ENCODE data around the gene KLHDC8A. TPM values are rescaled to one million over a fixed set of nuclear protein-coding genes. Genes with fewer than 3 reads are reported as not detected.

KLHDC8A gene
- total RNA-seq, 1 donor from 2014 or later = 0.12 TPM

DNA sequence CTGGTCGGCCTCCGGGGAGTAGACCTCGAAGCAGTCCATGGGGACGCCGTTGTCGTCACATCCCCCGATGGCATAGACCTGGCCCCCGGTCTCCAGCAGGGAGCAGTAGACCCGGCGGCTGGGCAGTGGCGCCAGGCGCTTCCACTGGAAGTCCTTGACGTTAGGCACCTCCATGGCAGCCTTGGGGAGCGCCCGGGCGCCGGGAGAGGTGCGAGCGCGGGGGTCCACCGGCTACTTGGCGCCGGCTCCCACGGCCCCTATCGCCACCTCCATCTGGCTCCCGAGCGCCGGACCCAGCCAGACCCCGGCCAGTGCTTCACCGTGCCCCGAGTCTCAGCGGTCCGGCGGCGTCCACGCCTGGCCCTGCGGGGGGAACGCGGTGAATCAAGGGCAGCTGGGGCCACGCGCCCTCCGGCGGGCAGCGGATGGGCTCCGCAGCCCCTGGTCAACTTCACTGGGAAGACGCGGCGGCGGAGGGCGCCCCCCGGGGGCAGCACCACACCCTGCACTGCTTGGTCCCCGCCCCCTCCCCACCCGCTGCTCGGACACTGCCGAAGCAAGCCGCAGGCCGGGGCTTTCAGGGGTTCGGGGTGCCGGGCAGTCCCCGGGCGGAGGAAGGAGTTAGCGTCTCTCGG, 13.2 kb downstream of the KLHDC8A start:
- Mint-ChIP-seq H3K4me3 (ENCODE audit: unreplicated experiment) (peak overlapping the region; percentile 59), H3K4me1 (ENCODE audit: low read depth) (peaks cover 11% of the 10 kb centered on the region), H3K27ac (ENCODE audit: unreplicated experiment) (no peak overlapping the region), H3K9me3 (ENCODE audit: low read depth) (no peaks in the 10 kb centered on the region), H3K27me3 (ENCODE audit: low read depth) (peaks cover 10% of the 10 kb centered on the region), H3K36me3 (ENCODE audit: low read depth) (no peaks in the 10 kb centered on the region)
- DNase-seq (ENCODE audit: low spot score) = peak; percentile 92
- TF ChIP-seq, protein P1, sequence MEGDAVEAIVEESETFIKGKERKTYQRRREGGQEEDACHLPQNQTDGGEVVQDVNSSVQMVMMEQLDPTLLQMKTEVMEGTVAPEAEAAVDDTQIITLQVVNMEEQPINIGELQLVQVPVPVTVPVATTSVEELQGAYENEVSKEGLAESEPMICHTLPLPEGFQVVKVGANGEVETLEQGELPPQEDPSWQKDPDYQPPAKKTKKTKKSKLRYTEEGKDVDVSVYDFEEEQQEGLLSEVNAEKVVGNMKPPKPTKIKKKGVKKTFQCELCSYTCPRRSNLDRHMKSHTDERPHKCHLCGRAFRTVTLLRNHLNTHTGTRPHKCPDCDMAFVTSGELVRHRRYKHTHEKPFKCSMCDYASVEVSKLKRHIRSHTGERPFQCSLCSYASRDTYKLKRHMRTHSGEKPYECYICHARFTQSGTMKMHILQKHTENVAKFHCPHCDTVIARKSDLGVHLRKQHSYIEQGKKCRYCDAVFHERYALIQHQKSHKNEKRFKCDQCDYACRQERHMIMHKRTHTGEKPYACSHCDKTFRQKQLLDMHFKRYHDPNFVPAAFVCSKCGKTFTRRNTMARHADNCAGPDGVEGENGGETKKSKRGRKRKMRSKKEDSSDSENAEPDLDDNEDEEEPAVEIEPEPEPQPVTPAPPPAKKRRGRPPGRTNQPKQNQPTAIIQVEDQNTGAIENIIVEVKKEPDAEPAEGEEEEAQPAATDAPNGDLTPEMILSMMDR (IDR thresholded peaks at IDR 0.05) = peak; percentile 68

DNA sequence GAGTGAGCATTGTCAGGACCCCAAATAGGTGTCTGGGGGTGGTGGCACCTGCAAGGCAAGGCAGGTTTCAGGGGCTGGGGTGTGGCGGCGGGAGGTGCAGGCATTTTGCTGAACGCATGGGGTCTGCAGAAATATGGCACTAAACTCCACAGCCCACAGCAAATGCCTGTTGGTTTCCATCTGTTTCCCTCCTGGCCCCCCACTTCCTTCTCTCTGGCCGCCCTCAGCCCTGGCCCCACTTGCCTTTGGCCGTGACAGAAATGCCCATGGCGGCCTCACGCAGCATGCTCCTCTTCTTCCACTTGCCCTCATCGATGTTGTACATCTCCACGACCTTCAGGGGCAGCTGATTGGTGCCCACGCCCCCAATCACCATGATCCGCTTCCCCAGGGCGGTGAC, 13.7 kb downstream of the KLHDC8A start:
- no peak for DNase-seq (ENCODE audit: low spot score)
- Mint-ChIP-seq H3K4me3 (ENCODE audit: unreplicated experiment) (peak overlapping the region; percentile 29), H3K4me1 (ENCODE audit: low read depth) (peaks cover 11% of the 10 kb centered on the region), H3K27me3 (ENCODE audit: low read depth) (peaks cover 10% of the 10 kb centered on the region), H3K27ac (ENCODE audit: unreplicated experiment) (no peak overlapping the region), H3K9me3 (ENCODE audit: low read depth) (no peaks in the 10 kb centered on the region), H3K36me3 (ENCODE audit: low read depth) (no peaks in the 10 kb centered on the region)
- TF ChIP-seq, protein P1 (IDR thresholded peaks at IDR 0.05) = no peak

DNA sequence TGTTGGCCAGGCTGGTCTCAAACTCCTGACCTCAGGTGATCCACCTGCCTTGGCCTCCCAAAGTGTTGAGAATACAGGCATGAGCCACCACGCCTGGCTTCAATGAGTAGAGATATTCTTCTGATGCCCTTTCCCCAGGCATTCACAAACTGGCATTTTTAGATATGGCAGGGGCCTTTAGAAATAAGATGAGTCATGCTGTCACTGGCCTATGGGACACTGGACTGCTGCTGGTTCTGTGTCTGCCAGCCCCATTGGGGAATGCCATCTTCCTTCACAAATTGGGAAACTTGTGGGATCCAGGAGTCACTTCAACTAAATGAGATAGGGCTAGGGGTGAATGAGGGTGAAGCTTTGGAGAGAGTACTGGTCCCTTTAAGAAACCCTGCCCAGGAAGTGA, 16.0 kb downstream of the KLHDC8A start:
- H3K36me3 Mint-ChIP-seq (ENCODE audit: low read depth) = no peaks in the 10 kb centered on the region
- TF ChIP-seq, protein P1 (IDR thresholded peaks at IDR 0.05) = no peak
- no peak for DNase-seq (ENCODE audit: low spot score)
- no peak overlapping the region for H3K4me3 Mint-ChIP-seq (ENCODE audit: unreplicated experiment)
- H3K27ac Mint-ChIP-seq (ENCODE audit: unreplicated experiment) = no peak overlapping the region
- H3K9me3 Mint-ChIP-seq (ENCODE audit: low read depth) = no peaks in the 10 kb centered on the region
- H3K4me1 Mint-ChIP-seq (ENCODE audit: low read depth) = peaks cover 8% of the 10 kb centered on the region
- peaks cover 11% of the 10 kb centered on the region for H3K27me3 Mint-ChIP-seq (ENCODE audit: low read depth)

DNA sequence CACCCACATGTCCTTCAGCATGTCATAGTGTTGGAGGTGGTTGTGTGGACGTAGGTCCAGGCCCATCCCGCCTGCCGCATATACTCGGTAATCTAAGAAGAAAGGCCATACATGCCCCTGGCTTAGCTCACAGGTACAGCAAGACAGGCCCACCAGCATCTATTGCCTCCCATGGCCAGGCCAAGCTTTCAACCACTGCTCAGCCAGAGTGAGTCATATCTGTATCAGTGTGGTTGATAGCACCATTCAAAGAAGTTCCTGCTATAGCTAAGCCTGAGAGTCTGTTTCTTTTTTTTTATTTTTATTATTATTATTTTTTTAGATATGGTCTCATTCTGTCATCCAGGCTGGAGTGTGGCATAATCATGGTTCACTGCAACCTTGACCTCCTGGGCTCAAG, 17.0 kb downstream of the KLHDC8A start:
- TF ChIP-seq, protein P1 (IDR thresholded peaks at IDR 0.05) = no peak
- peaks cover 10% of the 10 kb centered on the region for H3K27me3 Mint-ChIP-seq (ENCODE audit: low read depth)
- H3K27ac Mint-ChIP-seq (ENCODE audit: unreplicated experiment) = no peak overlapping the region
- H3K4me1 Mint-ChIP-seq (ENCODE audit: low read depth) = peaks cover 7% of the 10 kb centered on the region
- H3K4me3 Mint-ChIP-seq (ENCODE audit: unreplicated experiment) = no peak overlapping the region
- no peaks in the 10 kb centered on the region for H3K9me3 Mint-ChIP-seq (ENCODE audit: low read depth)
- H3K36me3 Mint-ChIP-seq (ENCODE audit: low read depth) = no peaks in the 10 kb centered on the region
- DNase-seq (ENCODE audit: low spot score) = peak; percentile 21

DNA sequence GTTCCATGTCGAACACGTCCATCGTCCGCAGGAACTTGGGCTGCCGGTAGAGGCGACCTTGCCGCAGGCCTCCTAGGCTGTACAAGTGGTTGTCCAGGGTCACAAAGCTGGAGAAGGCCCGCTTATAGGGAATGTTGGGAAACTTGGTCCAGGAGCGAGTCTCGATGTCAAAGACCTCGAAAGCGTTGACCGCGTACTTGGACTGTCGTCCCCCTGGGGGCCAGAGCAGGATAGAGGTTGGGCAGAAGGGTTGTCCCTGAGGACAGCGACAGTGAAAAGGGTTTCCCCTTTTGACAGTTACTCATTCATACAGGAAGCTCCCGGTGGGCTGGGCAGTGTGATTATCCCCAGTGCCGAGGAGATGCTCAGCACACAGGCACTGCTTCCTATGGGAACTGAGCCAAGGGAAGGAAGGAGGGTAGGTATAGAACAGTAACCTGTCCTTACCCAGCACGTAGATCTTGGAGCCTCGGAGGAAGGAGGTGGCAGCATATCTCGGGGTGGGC, 17.5 kb downstream of the KLHDC8A start:
- Mint-ChIP-seq H3K4me1 (ENCODE audit: low read depth) (peaks cover 2% of the 10 kb centered on the region), H3K27ac (ENCODE audit: unreplicated experiment) (no peak overlapping the region), H3K4me3 (ENCODE audit: unreplicated experiment) (no peak overlapping the region), H3K36me3 (ENCODE audit: low read depth) (no peaks in the 10 kb centered on the region), H3K9me3 (ENCODE audit: low read depth) (no peaks in the 10 kb centered on the region), H3K27me3 (ENCODE audit: low read depth) (peaks cover 7% of the 10 kb centered on the region)
- TF ChIP-seq, protein P1 (IDR thresholded peaks at IDR 0.05) = no peak
- no peak for DNase-seq (ENCODE audit: low spot score)

Data from chondrocyte (in vitro differentiated cells).